AG09309 (cell line): ENCODE measurements around the gene SUMF2.
"Not testable (repeated sequence)": the region's sequence is repeated elsewhere in the genome, so short reads cannot be mapped to it uniquely, and the experiment has no call there.

Experiments used
- DNase-seq: peaks from one replicate; pipeline ENCODE4 v3.0.0-alpha.2; 2010; ENCODE audit warnings: low read depth
- H3K4me3 ChIP-seq: 2 replicates; pipeline ENCODE4 v1.5.1; 2011; ENCODE audit warnings: mild to moderate bottlenecking, low read depth, low read length, moderate library complexity; ENCODE audit not compliant: control insufficient read depth
- TF ChIP-seq, protein P1 (sequence below): IDR thresholded peaks from 2 replicates; pipeline ENCODE4 v1.5.1; 2011; ENCODE audit warnings: mild to moderate bottlenecking, low read depth, low read length, inconsistent platforms; ENCODE audit not compliant: insufficient read depth, control insufficient read depth; ENCODE audit errors: missing control alignments

Gene SUMF2

DNA sequence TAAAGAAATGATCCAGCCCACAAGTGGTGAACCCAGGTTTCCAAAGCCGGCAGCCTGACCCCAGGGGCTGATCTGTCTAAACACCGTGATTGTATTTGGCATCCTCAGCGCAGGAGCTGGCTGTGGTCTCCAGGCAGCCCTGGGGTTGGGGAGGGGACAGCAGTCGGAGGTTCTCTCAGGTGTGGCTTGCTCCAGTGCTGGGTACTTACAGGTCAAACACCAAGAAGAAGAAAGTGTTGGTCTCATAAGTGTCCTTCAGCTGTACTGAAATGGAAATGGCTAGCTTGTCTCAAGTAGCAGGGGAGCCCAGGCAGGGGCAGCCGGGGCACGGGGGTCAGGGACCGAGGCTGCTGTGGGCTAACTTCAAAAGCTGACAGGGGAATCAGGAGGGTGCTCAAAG is 22.7 kb downstream of the SUMF2 start:
- DNase-seq = no peak
- H3K4me3 ChIP-seq = no peak overlapping the region
- TF ChIP-seq, protein P1, sequence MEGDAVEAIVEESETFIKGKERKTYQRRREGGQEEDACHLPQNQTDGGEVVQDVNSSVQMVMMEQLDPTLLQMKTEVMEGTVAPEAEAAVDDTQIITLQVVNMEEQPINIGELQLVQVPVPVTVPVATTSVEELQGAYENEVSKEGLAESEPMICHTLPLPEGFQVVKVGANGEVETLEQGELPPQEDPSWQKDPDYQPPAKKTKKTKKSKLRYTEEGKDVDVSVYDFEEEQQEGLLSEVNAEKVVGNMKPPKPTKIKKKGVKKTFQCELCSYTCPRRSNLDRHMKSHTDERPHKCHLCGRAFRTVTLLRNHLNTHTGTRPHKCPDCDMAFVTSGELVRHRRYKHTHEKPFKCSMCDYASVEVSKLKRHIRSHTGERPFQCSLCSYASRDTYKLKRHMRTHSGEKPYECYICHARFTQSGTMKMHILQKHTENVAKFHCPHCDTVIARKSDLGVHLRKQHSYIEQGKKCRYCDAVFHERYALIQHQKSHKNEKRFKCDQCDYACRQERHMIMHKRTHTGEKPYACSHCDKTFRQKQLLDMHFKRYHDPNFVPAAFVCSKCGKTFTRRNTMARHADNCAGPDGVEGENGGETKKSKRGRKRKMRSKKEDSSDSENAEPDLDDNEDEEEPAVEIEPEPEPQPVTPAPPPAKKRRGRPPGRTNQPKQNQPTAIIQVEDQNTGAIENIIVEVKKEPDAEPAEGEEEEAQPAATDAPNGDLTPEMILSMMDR = no peak

DNA sequence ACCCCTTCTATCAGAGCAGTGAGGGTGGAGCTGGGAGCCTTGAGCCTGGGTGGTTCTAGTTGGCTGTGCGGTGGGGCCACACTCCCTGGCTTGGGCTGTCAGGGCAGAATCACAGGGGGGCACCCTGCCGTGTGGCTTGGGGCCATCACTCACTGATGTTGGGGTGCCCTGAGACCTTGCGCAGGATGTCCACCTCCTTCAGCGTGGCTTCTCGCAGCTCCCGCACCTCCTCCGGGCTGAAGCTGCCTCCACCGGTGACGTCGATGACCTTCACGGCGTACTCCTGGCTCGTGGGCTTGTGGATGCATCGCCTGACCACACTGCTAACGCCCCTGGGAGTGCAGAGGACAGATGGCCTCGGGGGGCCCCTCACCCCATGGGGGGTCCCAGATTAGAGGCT is 23.4 kb downstream of the SUMF2 start:
- no peak overlapping the region for H3K4me3 ChIP-seq
- no peak for DNase-seq
- TF ChIP-seq, protein P1 = no peak

GRCh38 chr7:56091591-56091990 is 27.5 kb downstream of the SUMF2 start:
- no peak overlapping the region for H3K4me3 ChIP-seq
- no peak for DNase-seq
- TF ChIP-seq, protein P1 = no peak

DNA sequence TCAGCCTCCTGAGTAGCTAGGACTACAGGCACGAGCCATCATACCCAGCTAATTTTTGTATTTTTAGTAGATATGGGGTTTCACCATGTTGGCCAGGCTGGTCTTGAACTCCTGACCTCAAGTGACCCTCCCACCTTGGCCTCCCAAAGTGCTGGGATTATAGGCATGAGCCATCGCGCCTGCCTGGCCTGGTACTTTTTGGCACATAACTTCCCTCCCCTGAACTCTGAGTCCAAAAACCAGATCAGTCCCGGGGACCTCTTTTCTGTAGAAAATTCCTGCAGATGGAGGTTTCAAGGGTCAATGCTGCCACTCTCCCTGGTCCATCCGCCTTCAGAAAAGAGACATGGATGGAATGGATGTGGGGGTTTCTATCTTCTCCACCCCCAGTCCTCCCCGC is 28.3 kb downstream of the SUMF2 start:
- not testable (repeated sequence) for H3K4me3 ChIP-seq, DNase-seq

GRCh38 chr7:56092789-56093531 is 28.9 kb downstream of the SUMF2 start, which contains the start of gene PHKG1:
Gene PHKG1, minus strand, starts transcription at chr7:56092952. Its CDS starts 4,011 bp downstream, at chr7:56088941.
- TF ChIP-seq, protein P1 = peak; percentile 77
- DNase-seq = peak; percentile 72
- no peak within 1 kb of the TSS for H3K4me3 ChIP-seq

- no peak overlapping the region for H3K4me3 ChIP-seq
- peak; percentile 85 for DNase-seq
- TF ChIP-seq, protein P1 = no peak
Measured at GRCh38 chr7:56097700-56098099, 33.6 kb downstream of the SUMF2 start.

GRCh38 chr7:56098187-56099008 is 34.3 kb downstream of the SUMF2 start:
- not testable (repeated sequence) for DNase-seq, H3K4me3 ChIP-seq
